Bone marrow (tissue), 2 donors: Measurements from ENCODE around the gene MICAL1.
"Not testable (repeated sequence)": the region's sequence is repeated elsewhere in the genome, so short reads cannot be mapped to it uniquely, and the experiment has no call there.

Source experiments
- DNase-seq, 2 donors: peaks; one replicate each; lab custom pipeline; 2025; lab: John Stamatoyannopoulos, UW

Gene MICAL1

DNA sequence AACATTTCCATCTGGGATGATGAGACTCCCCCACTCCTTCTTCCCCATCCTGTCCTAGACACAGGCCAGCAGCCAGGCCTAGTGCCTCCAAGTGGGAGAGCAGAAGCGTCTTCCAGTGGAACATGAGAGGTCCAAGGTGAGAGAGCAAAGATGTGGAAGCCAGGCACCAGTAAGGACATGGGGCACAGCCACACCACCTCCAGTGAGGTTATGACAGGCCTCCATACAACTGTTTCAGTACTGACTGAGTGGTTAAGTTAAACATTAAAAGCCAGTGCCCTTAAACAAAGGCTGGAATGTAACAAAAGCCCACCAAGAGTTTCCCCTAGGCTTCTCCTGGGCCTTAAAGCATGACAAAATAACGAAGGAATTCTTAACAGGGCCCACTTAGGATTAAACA, 22.2 kb upstream of the MICAL1 start:
- no peak for DNase-seq

- no peak for DNase-seq
These were observed 21.6 kb upstream of the MICAL1 start for GRCh38 chr6:109477184-109477583.

DNA sequence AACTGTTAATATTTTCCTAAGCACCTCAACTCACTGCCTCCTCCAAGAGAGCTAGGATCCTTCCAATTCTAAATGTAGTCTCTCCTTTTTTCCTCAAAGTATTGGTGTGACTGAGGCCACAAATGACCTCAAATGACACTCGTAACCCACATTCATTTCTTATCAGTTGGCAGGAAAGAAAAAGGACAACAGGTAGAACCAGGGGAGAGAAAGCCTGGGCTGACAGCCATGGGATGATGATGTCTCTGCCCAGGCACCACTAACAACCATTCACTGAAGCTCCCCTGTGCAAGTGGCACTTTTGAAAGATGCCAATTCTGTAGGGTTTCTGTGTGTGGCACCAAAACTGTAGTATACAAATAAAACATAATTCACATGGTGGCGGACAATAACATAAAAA, 20.1 kb upstream of the MICAL1 start:
- DNase-seq = no peak

DNA sequence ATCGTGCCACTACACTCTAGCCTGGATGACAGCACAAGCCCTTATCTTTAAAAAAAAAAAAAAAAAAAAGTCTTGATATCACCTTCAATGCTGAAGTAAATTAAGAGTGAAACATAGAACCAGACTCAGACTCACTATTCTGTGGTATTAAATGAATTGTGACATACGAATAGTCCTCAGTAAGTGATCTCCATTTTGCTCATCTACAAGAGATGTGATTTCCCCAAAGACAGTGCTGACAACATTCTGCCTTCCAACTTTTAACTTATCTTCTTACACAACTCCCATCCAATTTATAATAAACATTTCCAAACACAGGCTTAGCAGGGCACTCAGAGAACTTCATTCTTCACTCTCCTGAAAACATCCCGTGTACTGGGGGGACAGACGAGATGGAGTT, 19.4 kb upstream of the MICAL1 start:
- no peak for DNase-seq

DNA sequence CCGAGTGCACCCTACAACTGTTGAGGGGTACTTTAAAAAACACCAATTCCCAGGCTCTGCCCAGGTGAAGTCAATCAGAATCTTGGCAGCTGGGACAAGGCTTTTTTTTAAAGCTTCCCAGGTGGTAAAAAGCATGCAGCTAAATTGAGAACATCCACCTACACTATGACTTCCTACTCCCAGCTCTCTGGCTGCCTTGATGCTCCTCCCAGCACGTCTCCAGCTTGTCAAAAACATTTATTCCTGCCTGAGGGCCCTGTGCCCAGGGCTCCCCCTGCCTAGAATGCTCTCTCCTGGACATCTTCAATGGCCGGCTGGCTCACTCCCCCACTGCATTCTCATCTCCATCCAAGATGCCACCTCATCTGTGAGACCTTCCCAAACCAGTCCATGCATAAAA, 17.5 kb upstream of the MICAL1 start:
- no peak for DNase-seq

GRCh38 chr6:109472132-109472995, 16.8 kb upstream of the MICAL1 start:
- no peak for DNase-seq

GRCh38 chr6:109471105-109471810, 15.7 kb upstream of the MICAL1 start:
- no peak for DNase-seq

DNA sequence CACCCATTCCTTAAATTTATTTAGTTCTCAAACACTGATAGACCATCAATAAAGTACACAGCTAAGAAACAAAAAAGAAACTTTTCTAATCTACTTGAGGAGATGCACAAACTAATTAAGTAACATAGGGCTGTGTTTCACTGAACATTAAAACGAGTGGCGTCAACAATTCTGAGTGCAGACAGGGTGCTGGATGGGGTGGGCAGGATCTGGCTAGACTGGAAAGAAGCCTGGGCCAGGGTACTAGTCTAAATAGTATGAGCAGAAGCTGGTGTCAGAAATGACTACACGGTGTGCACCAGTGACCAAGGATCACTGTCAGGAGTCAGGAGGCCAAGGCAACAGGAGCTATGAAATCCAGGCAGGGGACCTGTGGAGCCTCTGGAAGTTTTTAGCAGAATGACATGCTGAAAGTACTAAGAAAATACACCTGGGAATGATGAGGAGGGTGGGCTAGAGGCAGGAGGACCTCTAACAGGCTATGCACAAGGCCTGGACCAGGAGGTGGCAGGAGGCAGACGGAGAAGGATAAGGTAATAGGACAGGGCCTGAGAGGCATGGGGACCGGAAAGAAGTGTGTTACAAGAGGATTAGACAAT, 14.1 kb upstream of the MICAL1 start:
- no peak for DNase-seq

DNA sequence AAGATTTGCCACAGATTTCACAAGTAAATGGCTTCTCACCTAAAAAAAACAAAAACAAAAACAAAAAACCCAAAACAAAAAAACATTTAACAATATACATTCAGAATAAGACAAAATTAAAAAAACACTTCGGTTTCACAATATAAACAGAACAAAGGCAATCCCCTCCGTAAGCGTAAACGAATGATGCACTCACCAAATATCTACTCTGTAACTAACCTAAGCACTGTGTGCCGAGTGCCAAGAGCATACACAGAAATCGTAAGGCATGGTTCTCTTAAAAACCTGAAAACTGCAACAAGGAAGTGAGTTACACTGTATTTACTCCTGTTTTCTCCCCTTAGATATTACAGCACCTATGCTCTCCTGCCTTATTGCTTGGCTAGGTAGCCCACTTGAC, 12.1 kb upstream of the MICAL1 start:
- DNase-seq = no peak

DNA sequence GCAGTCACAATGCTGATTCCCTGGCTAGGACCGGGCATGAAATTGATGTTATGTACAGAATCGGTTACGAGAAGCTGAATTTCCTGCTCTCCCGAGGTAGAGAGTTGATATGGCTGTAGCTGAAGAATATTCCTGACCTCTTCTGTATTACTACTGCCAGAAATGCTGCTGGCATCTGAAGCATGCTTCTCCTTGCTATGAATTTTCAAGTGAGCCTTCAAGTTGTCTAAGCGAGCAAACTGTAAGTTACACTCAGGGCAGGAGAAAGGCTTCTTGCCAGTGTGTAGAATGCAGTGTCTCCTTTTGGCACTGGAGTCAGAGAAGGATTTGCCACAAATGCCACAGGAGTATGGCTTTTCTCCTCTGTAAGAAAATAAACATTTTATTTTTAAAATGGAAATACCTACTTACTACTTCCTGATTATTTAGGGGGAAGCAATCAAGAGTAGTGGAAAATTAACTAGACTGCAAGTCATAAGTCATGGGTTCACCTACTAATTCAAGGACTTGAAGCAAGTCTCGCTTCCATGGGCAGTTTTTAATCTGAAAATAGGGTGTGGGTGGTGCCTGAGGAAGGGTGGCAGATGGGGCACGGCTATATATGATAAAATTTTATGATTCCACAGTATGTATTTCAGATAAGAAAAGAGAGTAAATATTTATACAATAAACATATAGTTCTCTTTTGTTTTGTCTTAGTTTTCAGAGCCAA, 10.8 kb upstream of the MICAL1 start:
- no peak for DNase-seq

DNA sequence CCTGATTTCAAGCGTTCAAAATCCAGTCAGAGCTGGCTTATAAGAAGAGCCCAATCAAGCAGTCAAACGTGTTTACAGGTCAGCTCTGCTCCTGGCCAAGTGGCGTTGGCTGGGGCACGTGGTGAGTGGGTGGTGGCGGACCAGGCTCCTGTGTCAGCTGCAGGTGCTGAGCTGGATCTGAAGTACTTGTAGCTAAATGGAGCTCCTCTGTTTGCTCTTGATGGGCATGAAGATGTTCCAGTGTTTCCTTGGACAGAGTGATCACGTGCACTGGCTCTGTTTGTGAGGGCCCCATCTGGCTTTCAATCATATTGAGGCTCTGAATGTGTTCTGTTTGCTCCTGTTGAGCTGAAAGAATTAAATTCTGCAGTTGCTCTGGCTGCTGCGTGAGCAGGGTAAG, 10.2 kb upstream of the MICAL1 start:
- DNase-seq = no peak

DNA sequence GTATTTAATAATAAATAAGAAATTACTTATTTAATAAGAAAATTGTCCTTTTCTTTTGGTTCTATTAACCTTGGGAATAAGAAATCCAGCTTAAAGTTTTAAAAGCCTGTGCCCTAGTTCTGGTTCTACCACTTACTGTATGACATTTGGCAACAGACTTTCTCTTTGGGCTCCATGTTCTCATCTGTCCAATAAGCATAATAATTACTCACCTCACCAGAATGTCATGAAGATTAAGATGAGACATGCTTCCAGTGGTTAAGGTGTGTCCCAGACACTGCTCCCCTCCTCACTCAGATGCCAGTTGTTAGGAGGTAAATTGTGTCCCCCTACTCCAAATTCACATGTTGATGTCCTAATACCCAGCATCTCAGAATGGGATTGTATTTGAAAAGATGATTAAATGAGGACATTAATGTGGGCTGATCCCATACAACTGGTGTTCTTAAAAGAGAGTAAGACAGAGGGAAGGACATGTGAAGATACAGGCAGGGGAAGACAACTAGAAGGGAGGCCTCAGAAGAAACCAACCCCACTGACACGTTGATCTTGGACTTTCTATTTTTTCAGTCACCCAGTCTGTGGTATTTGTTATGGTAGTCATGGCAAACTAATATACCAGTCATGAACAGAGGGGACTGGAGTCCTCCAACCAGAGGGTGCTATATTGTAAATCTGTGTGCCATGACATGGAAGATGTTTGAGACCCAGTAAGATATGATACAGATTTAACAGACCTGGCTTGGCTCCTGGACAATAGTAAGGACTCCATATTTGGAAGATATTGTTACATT, 6.4 kb upstream of the MICAL1 start:
- DNase-seq = no peak

DNA sequence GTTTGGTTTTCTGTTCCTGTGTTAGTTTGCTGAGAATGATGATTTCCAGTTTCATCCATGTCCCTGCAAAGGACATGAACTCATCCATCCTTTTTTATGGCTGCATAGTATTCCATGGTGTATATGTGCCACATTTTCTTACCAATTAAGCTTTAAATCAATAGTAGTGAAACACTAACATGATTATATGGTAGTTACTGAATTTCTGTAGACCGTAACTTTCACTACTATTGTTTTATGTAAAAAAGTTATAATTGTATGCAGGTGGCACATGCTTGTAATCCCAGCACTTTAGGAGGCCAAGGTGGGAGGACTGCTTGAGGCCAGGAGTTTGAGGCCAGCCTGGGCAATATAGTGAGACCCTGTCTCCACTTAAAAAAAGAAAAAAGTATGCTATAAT, 5.6 kb upstream of the MICAL1 start:
- DNase-seq = not testable (repeated sequence)

DNA sequence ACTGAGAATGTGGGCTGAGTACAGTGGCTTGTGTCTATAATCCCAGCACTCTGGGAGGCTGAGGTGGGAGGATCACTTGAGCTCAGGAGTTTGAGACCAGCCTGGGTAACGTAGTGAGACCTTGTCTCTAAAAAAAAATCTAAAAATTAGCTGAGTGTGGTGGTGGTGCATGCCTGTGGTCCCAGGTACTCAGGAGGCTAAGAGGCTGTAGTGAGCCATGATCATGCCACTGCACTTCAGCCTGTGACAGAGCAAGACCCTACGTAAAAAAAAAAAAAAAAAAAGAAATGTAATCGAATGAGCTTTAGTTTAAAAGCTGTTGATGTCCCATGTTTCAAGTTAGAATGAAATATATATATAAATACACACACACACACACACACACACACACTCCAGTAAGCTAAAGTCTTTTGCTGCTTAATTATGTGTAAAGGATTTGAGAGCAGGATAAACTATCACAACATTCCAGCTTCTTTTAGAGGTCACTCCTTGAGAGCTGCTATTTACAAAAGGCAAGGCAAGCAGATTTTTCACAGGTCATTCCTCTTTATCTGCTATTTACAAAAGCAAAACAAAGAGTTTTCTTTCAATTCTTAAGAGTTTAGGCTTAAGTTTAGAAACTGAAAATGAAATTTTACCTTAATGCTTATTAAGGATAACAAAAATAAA, 4.7 kb upstream of the MICAL1 start:
- no peak for DNase-seq

DNA sequence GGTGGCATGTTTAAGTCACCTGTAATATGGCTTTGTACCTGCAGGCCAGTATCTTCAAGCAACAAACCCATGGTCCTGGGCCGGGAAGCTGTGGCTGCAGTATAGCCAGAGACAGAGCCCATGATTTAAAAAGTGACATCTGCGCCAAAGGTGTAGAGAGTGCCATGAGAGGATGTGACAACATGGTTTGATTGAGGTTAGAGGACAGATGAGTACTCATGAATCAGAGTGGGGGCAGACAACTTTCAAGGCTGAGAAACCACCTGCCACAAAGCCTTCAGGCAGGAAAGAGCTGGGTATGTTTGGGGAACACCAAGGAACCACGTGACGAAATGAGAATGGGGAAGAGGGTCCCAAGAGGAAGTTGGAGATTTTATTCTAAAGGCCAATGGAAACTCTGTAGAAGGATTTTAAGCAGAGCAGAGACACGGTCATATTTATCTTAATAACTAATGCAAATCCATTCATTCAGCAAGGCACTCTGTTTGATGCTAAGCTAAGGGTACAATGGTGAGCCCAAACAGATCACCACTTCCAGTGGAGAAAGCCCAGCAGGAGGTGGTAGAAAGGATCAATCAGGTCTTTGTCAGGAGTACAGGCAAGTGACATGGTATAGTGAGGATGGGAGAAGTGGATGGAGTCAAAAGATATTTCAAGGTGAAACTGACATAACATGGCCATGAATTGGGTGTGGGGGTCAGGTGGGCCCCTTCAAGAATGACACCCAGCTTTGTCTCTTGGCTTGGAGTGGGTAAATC, 3.4 kb upstream of the MICAL1 start:
- DNase-seq = peak in 1 of 2 donors; percentile 47

DNA sequence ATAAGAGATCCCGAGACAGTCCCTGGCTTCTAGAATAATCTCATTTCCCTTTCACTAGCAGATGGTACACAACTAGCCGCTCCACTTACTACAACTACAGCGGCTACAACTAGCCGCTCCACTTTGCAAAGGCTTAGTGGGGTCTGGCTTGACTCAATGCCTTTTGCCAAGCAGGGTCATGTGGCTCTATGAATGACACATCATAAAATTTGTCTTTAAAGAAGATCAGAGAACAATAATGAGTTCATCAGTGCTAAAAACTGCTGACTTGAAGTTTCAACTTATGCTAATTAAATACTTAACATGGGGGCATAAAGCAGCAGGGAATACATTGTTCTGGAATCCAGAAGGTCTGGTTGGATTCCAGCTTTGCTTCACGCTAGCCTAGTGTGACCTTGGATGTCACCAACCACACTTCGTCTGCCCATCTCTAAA, 2.0 kb upstream of the MICAL1 start:
- no peak for DNase-seq

DNA sequence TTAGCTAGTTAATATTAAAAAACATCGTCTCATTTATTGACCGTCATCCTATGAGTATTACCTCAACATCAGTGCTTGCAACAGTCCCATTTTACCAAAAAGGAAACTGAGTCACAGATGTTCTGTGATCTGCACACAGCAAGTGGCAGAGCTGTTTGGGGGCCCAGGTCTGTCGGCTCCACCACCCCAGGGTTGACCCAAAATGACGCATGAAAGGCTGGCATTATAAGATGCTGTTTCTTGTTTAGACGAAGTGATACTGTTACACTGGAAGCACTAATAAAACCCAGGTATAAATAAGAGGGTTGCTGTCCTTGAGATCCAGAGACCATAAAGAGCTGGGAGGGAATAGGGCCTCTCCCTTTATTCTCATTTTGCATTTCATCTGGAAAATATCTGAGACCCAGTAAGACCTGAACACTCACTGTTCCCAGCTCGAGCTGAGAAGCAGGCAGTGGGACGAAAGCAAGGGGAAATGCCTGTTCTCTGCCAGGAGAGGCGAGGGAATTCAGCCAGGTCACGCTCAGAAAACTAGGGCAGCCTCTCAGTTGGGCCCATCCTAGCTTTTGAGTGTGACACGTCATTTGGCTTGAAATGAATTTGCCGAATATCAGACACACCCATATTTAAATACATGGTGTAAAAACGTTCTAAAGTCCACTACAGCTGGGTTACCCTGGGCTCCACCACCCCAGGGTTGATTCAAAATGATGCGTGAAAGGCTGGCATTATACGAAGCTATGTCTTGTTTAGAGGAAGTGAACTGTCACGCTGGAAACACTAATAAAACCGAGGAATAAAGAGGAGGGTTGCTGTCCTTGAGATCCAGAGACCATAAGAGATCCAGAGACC, 1.4 kb upstream of the MICAL1 start:
- no peak for DNase-seq

DNA sequence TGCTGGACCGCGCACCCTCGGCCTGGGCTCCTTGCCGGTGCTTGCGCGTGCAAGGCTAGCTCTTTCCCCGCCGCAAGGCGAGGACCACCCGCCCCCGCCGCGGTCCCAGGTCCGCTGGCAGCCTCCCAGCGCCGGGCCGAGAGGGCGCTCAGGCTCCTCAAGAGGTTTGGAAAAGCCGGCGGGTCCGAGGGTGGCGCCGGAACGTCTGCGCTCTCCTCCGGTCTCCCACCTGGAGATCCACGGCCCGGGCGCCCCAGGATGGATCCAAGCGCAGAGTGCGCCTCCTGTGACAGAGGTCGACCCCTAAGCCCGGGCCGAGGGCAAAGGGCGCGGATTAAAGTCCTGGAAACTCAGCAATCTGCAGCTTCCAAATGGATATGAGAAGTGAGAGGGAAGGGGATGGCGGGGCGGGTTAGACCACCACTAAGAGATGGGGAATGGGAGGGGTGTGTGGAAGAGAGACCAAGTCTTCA, 575 bp upstream of the MICAL1 start:
- DNase-seq = no peak
